IPS DF 6.9 (cell line): Measurements from ENCODE around the gene CAPN14.
"Not testable (repeated sequence)": the region's sequence is repeated elsewhere in the genome, so short reads cannot be mapped to it uniquely, and the experiment has no call there.

ENCODE experiments used
- DNase-seq: peaks from one replicate; pipeline ENCODE4 v3.0.0-alpha.2; 2013; ENCODE audit warnings: low read depth, low spot score
- H3K27ac ChIP-seq: one replicate; pipeline ENCODE4 v1.5.1; 2013; ENCODE audit warnings: low read length, control low read depth
- H3K27me3 ChIP-seq: 2 replicates; pipeline ENCODE4 v1.6.1; 2013; ENCODE audit warnings: mild to moderate bottlenecking, low read length; ENCODE audit not compliant: control insufficient read depth, insufficient read depth
- H3K36me3 ChIP-seq: 2 replicates; pipeline ENCODE4 v1.6.1; 2013; ENCODE audit warnings: low read length; ENCODE audit not compliant: control insufficient read depth, insufficient read depth
- H3K4me1 ChIP-seq: 2 replicates; pipeline ENCODE4 v1.6.1; 2013; ENCODE audit warnings: low read length; ENCODE audit not compliant: control insufficient read depth, insufficient read depth
- H3K4me3 ChIP-seq: 2 replicates; pipeline ENCODE4 v1.5.1; 2013; ENCODE audit warnings: mild to moderate bottlenecking, low read length
- H3K9me3 ChIP-seq: 2 replicates; pipeline ENCODE4 v1.6.1; 2013; ENCODE audit warnings: low read length, inconsistent platforms; ENCODE audit not compliant: control insufficient read depth, insufficient read depth
- WGBS: extraction: QIAGEN DNeasy Blood & Tissue Kit; methylation state at CpG from one replicate; pipeline ENCODE4 v1.1.7; 2013; ENCODE audit warnings: mixed read lengths, missing lambda C conversion rate; ENCODE audit not compliant: insufficient read length, insufficient coverage; 5-methylcytosine and 5-hydroxymethylcytosine counted together

CAPN14 gene

DNA sequence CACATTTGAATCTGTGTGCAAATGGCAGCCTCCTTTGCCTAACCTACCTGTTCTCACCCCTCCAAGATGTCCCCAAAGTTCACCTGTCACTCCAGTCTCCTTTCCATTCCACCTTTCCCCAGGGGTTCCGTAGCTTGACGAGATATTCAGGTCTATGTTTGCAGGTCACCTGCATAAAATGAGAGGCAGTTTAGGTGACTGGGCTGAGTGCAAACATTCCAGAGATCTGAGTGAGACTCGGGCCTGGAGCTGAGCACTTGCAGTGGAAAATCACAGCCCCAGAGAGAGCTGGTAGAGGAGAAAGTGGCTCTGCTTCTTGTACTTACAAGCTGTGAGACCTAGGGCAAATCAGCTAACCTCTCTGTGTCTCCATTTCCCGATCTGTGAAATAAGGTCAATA, 20.1 kb downstream of the CAPN14 start:
- no peak for DNase-seq
- H3K27me3 ChIP-seq, result no peaks in the 10 kb centered on the region
- no peak overlapping the region for H3K4me3 ChIP-seq
- H3K36me3 ChIP-seq, result no peaks in the 10 kb centered on the region
- no peaks in the 10 kb centered on the region; the same call in 1 of the 2 replicates for H3K4me1 ChIP-seq
- no CpG with 5 or more reads among the region's 4 CpGs for WGBS
- H3K9me3 ChIP-seq, result no peaks in the 10 kb centered on the region
- H3K27ac ChIP-seq, result no peak overlapping the region

DNA sequence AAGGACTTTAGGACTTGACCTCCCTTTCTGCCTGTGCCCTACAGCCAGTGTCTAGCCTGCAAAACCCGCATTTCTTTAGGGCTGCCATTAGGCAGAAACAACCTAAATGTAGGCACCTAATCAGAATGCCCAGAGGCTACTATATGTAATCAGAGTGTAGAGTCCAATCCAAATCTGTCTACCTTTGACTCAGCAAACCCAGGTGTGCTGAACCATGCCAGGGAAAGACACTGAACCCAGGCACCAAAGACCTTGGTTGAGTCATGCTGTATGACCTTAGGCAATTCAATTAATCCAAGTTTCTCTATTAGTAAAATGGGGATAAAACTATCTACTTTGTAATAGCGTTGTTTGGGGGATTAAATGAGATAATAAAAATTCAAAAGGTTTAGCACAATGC, 20.7 kb downstream of the CAPN14 start:
- WGBS, result no CpG with 5 or more reads among the region's 2 CpGs

GRCh38 chr2:31193806-31194205, 23.5 kb downstream of the CAPN14 start:
- Histone ChIP-seq H3K27me3 (no peaks in the 10 kb centered on the region), H3K27ac (no peak overlapping the region), H3K4me3 (no peak overlapping the region), H3K9me3 (no peaks in the 10 kb centered on the region), H3K4me1 (no peaks in the 10 kb centered on the region), H3K36me3 (no peaks in the 10 kb centered on the region)
- DNase-seq, result no peak
- WGBS, result no CpG with 5 or more reads among the region's 4 CpGs

More for the DNA sequence above, 20.7 kb downstream of the CAPN14 start:
- no peaks in the 10 kb centered on the region for H3K27me3 ChIP-seq
- no peak overlapping the region for H3K27ac ChIP-seq
- H3K4me3 ChIP-seq, result no peak overlapping the region
- no peaks in the 10 kb centered on the region for H3K36me3 ChIP-seq
- no peak for DNase-seq
- H3K9me3 ChIP-seq, result no peaks in the 10 kb centered on the region
- H3K4me1 ChIP-seq, result no peaks in the 10 kb centered on the region; the same call in 1 of the 2 replicates

GRCh38 chr2:31192851-31193392, 24.4 kb downstream of the CAPN14 start:
- Histone ChIP-seq H3K36me3 (no peaks in the 10 kb centered on the region), H3K27ac (no peak overlapping the region), H3K27me3 (no peaks in the 10 kb centered on the region), H3K9me3 (no peaks in the 10 kb centered on the region), H3K4me1 (no peaks in the 10 kb centered on the region), H3K4me3 (no peak overlapping the region)
- DNase-seq, result no peak
- WGBS, result no CpG with 5 or more reads among the region's 12 CpGs

DNA sequence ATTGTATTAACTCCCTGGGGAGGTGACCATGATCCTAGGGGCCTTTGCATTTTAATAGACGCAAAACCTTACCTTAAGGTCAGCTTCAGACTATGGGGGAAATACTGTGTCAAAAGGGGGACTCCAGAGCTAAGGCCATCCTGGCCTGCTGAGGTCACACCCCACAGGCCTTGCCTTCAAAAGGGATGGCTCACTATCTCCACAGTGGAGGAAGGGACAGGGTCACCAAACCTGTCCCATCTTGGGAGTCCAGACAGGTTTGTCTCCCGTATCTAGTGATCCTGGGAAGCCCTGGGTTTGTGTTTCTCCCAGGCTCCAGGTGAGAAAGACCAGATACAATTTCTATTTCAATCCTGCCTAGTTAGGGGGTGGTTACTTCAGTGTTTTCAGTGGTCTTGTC, 24.9 kb downstream of the CAPN14 start:
- no peak overlapping the region for H3K27ac ChIP-seq
- no peaks in the 10 kb centered on the region for H3K27me3 ChIP-seq
- DNase-seq, result no peak
- no peak overlapping the region for H3K4me3 ChIP-seq
- H3K4me1 ChIP-seq, result no peaks in the 10 kb centered on the region
- no peaks in the 10 kb centered on the region for H3K9me3 ChIP-seq
- no CpG with 5 or more reads among the region's 2 CpGs for WGBS
- no peaks in the 10 kb centered on the region for H3K36me3 ChIP-seq

- H3K27ac ChIP-seq, result no peak overlapping the region
- H3K36me3 ChIP-seq, result no peaks in the 10 kb centered on the region
- no peaks in the 10 kb centered on the region for H3K27me3 ChIP-seq
- no peak overlapping the region for H3K4me3 ChIP-seq
- DNase-seq, result no peak
- WGBS, result no CpG with 5 or more reads among the region's 11 CpGs
- no peaks in the 10 kb centered on the region for H3K4me1 ChIP-seq
- no peaks in the 10 kb centered on the region for H3K9me3 ChIP-seq
Measured at GRCh38 chr2:31191931-31192330, 25.4 kb downstream of the CAPN14 start.

DNA sequence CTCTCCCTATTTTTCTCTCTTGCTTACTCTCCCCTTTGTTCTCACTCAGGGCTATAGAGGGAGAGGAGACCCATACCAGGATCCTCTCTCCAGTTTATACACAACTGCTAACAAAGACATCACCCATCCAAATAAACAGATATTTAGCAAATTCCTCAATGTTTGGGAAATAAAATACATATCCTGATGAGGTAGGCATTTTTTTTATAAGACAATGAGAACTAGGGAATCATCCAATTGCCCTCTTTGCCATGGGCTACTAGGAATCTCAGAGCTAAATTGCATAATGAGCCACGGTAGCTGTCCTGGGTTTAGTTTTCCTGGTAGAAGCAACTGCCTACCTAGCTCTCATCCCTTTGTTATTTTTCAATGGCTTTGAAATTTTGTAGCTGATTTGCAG, 27.1 kb downstream of the CAPN14 start:
- WGBS, result no CpG with 5 or more reads among the region's 1 CpG
- Histone ChIP-seq H3K4me3 (no peak overlapping the region), H3K27ac (no peak overlapping the region), H3K27me3 (no peaks in the 10 kb centered on the region), H3K36me3 (no peaks in the 10 kb centered on the region), H3K9me3 (no peaks in the 10 kb centered on the region), H3K4me1 (no peaks in the 10 kb centered on the region)
- no peak for DNase-seq

DNA sequence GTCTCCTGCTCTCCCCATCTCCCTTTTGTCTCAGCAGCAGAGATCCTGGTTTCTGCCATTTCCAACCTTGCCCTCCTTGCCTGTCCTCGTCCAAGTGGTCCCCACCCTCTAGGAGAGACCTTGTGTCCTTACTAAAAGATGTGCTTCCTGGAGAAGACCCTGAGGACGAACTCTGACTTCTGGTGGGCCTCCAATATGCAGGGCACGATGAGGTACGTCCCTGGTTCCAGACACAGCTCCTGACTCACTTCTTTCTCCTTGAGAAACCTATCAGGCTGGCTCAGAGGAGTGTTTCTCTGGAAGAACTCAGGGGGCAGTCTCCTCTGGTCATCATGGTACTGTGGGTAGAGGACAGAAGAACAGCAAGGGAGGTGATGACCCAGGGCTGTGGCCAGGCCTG, 28.2 kb downstream of the CAPN14 start:
- Histone ChIP-seq H3K9me3 (no peaks in the 10 kb centered on the region), H3K27ac (no peak overlapping the region)
- WGBS, result no CpG with 5 or more reads among the region's 4 CpGs

DNA sequence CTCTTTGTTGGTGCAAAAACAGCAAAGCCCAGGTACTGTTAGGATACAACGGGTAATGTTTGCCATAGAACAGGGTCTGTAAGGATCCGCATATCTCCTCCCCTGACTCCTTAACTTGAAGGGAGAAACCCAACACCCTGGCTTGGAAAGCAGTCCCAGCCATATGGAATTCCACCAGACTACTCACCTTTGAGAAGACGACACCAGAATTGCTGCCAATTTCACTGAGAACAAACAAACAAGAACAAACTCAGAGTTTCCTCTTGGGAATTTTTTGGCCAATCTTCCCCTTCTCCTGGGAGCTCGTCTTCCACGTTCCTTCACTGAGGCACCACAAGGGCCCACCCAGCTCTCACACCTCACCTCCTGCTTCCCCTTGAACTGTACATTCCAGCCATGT, 29.2 kb downstream of the CAPN14 start:
- H3K4me1 ChIP-seq, result no peaks in the 10 kb centered on the region
- H3K36me3 ChIP-seq, result no peaks in the 10 kb centered on the region
- no peak for DNase-seq
- no peaks in the 10 kb centered on the region for H3K27me3 ChIP-seq
- H3K27ac ChIP-seq, result no peak overlapping the region
- WGBS, result no CpG with 5 or more reads among the region's 5 CpGs
- H3K4me3 ChIP-seq, result no peak overlapping the region
- H3K9me3 ChIP-seq, result no peaks in the 10 kb centered on the region

More for the DNA sequence above, 28.2 kb downstream of the CAPN14 start:
- Histone ChIP-seq H3K36me3 (no peaks in the 10 kb centered on the region), H3K27me3 (no peaks in the 10 kb centered on the region), H3K4me3 (no peak overlapping the region), H3K4me1 (no peaks in the 10 kb centered on the region)
- DNase-seq, result no peak

DNA sequence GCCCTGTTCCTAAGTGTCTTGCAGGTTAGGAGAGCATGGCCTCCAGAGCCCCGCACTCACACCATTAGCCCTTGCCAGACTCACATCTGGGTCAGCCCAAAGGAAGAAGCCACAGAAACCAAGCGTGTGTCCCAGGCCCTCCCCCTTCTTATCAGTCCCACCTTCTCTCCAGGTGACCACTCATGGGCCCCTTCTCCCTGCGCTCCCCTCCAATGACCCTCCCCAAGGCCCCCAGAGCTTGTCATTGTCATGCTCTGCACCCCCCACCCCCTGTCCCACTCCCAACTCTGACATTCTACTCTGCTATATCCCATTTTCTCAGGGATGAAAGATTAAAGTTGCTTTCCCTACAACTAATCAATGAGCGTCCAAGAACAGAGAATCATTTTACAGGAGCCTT, 30.1 kb downstream of the CAPN14 start:
- Histone ChIP-seq H3K27ac (no peak overlapping the region), H3K4me1 (no peaks in the 10 kb centered on the region), H3K36me3 (no peaks in the 10 kb centered on the region), H3K4me3 (no peak overlapping the region), H3K9me3 (no peaks in the 10 kb centered on the region), H3K27me3 (no peaks in the 10 kb centered on the region)
- no CpG with 5 or more reads among the region's 4 CpGs for WGBS
- DNase-seq, result no peak

DNA sequence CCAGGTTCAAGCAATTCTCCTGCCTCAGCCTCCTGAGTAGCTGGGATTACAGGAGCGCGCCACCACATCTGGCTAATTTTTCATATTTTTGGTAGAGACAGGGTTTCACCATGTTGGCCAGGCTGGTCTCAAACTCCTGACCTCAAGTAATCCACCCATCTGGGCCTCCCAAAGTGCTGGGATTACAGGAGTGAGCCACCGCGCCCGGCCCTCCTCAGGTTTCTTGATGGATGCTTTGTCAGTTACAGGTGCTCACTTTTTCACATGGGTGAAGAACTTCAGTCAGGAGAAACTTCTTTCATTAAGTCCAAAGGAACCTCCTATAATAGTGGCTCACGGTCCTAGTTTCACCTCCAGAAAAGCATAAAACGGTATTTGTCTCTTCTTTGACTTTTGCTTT, 33.3 kb downstream of the CAPN14 start:
- DNase-seq, H3K27ac ChIP-seq, H3K4me3 ChIP-seq, H3K27me3 ChIP-seq, H3K4me1 ChIP-seq, H3K9me3 ChIP-seq, H3K36me3 ChIP-seq: not testable (repeated sequence)
- WGBS, result no CpG with 5 or more reads among the region's 7 CpGs
